Brain pericyte (primary cell): Measurements from ENCODE around the gene SLIT3.

ENCODE experiments used
- DNase-seq: peaks from one replicate; pipeline ENCODE4 v3.0.0-alpha.2; 2012; ENCODE audit warnings: low read depth, low spot score

The SLIT3 gene

DNA sequence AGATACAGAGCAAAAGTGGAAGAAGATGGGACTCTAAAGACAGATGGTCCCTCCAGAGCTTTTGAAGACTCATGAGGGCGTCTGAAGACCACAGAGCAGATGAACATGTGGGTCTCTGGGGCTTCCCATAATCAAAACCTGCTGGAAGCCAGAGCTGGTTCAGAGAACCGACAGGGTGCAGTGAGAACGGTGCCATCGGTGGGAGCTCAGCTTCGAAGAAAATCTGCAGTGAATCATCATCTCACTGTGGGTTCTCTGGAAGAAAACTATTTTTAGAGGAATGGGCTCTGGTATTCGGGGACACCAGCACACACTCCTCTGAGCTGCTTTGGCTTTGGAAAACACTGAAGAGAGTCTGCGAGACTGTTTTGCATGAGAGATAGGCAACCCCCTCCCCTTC lies 499.4 kb downstream of the SLIT3 start:
- no peak for DNase-seq

DNA sequence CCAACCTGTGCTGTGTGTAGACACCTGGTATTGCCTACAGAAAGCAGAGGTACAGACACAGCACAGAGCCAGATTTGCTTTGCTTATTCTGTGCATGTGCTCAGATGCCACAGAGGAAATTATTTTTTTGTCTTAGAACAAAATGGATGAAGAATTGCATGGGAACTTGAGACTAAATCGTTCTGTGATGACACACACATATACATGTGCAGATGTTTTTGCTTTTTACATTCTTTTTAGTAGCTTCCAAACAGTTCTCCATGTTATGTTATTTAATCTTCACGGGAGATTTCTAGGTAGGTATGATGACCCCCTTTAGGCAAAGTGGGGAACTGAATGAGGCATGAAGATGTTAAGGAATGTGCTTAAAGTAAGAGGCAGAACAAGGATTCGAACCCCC lies 500.2 kb downstream of the SLIT3 start:
- no peak for DNase-seq

DNA sequence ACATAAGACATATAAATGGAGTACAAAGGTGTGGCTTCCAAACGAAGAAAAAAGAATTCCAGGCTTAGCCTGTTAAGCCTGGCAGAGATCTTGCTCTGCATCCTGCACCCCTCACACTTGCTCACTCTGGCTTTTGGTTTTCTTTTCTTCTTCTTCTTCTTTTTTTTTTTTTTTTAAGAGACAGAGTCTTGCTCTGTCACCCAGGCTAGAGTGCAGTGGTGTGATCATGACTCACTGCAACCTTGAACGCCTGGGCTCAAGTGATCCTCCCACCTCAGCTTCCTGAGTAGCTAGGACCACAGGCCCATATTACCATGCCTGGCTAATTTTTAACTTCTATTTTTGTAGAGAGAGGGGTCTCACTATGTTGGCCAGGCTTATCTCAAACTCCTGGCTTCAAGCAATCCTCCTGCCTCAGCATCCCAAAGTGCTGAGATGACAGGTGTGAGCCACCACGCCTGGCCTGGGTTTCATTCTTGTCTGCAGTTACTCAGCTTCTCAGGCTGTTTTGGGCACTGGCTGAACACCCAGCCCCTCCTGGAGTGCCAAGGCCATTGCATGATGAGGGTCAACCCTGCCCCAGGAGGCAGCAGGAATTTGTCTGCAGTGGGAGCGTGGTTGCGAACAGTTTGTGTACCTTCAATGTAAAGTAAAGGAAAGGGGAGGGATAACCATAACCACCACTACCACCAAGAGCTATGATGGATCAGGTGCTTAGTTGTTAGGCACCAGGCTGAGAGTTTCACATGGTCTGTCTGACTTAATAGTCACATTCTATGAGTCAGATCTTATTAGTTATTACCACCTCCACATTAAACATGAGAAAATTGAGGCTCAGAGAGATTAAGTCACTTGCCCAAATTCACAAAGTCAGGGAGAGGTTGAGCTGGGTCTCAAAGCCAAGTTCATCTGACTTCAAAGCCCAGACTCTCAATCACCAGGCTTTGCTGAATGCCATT lies 502.6 kb downstream of the SLIT3 start:
- no peak for DNase-seq

DNA sequence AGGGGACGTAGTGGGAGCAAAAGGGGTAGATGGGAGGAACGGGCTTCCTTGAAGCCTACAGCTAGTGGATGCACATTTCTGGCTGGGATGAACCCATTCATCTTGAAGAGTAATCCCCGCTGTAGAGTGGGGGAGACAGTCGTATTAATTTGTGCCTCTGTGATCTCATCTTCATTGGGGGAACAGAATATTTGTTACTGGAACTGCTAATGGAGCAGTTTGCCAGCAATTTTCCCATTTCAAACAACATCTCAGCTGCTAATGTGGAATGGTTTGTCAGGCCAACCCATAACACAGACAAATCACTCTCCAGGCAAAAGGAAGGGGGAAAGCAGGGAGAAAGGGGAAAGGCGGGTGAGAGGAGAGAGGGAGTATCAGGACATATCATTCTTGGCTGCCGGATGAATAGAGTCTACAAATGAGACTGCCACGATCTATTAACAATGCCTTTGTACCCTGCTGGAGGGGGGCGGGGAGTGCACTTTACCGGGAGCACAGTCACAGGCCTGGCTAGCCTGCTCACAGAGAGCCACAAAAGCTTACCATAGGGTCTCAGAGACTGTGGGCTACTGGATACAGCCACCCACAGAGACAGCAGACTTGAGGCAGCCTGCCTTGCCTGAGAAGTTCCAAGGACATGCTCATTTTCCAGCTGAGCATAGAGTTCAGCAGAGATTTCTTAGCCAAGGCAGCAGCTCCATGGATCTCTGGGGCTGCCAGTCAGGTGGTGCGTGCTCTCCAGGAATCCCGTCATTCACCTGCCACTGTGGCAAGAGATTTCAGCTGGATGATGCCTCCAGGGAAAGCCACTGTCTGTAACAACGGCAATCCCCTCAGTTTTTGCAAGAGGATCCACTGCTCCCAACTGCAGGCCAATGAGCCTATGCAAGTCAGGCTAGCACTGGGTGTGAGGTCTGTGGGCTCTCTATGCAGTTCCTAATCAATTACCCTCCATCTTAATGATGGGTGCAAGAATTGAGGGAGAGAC lies 504.1 kb downstream of the SLIT3 start:
- no peak for DNase-seq

DNA sequence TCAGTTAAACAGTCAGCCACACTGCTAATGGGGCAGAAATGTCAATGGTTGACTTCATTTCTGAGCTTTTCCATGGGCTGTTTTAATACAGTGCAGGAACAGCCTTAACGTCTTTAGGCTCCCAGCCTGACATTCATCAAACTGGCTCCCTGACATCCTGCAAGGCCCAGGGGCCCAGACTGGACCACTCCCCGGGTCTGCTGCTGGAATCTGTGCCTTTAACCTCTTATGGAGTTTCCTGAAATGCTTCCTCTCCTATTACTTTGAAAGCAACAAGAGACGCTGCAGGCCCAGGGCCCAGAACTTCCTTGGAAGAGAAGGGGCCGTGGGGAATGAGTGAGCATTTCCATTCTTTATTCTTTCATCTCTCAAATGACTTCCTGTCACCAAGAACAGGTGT lies 504.9 kb downstream of the SLIT3 start:
- no peak for DNase-seq

DNA sequence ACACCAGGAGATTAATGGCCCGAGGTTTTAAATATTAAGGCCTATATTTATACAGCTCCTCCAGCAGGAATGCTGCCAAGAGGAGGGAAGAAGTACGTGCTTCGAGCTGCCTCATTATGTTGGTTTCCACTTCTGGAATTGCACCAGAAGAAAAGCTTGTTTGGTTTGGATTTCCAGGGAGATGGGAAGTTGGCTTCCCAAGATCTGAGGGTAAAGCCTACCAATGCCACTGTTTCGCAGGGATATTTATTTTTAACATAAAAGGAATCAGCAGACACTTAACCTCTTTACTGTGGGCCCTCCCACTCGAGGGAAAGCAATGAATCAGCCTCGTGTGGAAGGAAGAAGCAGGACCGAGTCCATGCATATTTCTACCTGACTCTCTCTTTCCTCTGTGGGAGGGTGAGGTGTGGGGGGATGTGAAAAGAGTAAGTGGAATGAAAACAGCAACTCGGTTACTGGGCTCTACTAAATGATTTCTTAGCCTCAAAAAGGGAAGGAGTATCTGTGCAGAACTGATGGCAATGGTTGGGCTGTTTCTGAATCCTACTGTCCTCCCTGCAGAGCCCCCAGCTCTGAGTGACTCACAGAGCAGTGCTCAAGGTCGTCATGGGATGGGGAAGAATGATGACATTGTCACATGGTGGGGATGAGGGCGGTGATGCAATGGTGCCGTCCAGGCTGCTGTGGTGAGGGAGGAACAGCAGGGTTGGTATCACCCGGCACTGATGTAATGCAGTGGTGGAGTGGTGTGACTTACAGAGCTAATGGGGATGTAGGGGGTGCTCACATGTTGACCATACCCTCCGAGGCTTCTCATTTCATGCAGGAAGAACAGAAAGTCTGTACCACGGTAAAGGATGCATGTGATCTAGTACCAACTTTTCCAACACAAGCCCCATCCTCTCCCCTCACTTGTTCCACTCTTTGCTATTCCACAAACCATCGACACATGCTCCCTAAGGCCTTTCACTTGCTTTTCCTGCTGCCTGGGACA lies 506.8 kb downstream of the SLIT3 start:
- no peak for DNase-seq

DNA sequence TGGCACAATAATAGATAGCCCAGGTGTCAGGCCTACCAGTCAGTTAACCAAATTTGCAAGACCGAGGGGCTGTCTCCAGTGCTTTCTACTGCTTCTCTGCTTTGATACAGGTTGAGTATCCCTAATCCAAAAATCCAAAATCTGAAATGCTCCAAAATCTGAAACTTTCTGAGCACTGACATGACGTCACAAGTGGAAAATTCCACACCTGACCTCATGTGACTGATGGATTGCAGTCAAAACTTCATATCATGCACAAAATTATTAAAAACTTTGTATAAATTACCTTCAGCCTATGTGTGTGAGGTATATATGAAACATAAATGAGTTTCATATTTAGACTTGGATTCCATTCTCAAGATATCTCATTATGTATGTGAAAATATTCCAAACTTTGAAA lies 508.3 kb downstream of the SLIT3 start:
- no peak for DNase-seq

DNA sequence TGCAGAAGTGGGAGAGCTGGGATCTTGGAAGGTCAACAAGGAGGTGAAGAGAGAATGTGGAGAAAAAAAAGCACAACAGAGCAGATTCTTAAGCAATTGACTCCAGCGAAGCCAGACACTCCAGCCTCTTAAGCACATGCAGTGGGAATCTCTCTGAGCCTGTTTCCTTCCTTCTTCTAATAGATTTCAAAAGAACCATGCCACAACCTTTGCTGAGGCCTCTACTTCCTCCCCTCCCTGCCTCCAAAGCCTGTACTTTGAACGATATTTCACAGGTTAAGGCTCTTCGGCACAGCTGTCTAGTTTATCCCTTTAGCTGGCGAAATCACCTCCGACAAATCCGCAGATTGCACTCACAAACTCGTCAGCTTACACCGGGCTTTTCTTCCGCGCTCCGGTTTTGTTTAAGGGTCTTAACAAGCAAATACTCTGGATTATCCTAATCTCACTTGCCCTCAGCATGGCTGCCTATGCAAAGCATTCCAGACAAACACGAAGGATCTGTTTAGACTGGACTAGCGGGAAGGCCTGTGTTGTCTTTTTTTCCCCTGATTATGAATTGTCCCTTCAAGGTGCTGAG lies 510.2 kb downstream of the SLIT3 start:
- no peak for DNase-seq

DNA sequence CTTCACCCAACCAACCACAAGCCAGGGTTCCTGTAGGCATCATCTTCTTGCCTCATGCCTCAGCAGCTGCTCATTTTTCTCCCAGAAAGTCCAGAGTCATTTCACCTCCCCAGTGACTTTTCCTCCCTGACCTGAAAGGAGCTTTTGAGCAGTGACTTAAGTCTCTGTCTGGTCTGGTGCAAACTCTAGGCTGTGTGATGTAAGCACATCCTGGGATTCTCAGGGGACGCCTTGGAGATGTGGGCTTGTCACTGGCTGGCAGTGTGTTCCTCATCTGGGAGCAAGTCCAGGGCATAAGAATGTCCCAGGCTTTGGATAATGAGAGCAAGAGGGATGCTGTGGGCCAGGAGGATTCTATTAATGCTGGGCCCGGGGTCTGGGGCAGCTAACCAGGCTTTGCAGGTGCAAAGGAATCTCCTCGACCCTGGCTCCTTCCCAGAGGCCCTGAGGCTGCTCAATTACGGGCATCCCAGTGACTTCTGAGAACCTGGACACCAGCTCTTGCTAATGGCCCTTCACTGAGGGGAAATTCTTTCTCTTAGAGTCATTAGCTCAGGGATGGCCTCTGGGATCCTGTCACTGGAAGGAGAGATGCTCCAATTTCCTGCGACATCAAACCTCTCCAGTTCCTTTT lies 510.8 kb downstream of the SLIT3 start:
- DNase-seq: no peak

DNA sequence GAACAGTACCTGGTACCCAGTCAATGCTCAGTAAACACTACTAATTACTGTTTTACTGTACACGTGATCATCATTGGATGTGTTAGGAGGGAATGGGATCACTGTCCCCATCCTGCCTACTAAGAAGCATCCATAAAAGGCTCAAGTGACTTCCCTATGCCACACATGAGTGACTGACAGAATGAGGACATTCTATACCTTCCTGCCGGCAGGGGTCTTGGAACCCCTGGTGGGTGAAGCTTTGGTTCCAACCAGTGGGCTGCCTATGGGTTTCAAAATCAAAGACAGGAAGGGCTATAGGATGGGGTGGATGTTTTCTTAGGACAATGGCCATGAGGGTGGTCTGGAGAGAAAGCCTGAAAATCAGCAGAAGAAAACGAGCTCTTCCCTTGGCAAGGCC lies 512.2 kb downstream of the SLIT3 start:
- DNase-seq: no peak

DNA sequence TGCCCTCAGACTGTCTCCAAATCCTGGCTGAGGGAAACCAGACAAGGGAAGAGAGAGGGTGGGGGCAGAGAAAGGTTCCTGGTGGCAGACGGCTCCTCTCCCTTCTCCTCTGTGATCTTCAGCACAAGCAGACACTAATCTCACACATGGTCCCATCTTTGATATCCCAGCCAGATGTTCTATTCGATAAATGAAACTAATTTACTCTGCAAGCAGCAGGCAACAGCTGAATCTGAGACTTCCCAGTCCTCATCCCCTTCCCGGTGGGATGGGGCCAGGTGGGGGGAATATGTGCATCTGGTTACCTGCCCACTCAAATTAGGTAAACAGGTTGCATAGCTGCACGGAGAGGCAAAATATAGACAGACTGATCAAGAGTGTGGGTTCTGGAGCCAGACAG lies 512.8 kb downstream of the SLIT3 start:
- DNase-seq: no peak

DNA sequence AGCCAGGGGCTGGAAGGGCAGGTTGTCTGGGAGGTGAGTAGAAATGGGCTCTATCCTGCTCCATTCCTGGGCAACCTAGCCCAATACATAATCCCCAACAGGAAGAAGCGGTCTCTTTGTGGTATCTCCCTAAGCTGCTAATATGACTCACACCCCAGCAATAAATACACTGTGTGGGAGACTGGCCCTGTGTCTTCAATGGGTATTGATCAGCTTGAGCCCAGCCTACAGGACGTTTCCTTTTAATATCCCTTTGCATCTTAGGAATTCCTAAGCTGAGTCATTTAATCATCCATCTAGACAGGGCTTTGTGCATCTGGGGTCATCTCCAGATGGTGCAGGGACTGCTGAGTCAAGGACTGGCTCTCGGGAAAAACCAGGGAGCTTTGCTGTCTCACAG lies 514.8 kb downstream of the SLIT3 start:
- no peak for DNase-seq

DNA sequence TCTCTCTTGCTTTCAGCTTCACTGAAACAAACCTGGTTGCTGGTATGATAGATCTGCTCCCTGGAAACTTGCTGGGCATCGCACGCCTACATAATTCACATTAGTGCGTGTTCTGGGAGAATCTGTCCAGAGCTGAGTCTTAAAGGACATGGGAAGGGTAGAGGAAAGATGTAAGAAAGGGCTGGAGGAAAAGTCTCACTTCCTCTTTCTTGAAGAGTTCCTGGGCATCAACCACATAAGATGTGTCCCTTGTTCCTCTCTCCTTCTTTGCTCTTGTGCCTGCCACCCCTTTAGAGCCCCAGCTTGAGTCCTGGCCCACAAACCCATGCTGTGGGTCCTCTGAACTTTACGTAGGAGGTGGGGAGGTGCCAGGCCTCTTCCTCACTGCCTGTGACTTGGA lies 516.5 kb downstream of the SLIT3 start:
- DNase-seq: no peak

DNA sequence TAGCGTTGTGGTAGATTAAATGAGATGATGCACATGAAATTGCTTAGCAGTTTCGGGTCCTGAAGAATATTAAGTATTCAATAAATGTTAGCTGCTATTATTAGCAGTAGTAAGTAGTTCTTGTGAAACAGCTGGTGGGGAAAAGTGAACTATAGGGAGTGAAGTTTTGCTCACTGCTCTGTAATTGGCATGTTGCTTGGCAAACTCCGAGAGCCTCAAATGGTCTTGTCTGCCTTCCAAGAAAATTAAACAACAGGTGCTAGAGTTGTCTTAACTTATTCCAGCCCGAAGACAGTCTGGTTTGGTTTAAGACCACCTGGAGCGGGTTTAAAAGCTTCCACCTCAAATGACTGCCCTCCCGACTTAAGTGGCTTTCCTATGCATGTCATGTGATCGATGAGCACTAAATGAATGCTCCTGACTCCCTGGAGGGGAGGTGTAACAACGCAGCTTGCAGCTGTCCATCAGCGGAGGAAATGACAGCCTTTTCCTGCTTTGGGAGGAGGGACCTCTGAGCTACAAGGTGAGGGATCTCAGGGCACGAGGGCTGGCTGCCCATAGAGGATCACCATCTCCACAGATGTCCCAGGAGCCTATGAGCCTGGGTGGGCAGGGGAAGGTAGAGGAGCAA lies 518.9 kb downstream of the SLIT3 start:
- DNase-seq: no peak

DNA sequence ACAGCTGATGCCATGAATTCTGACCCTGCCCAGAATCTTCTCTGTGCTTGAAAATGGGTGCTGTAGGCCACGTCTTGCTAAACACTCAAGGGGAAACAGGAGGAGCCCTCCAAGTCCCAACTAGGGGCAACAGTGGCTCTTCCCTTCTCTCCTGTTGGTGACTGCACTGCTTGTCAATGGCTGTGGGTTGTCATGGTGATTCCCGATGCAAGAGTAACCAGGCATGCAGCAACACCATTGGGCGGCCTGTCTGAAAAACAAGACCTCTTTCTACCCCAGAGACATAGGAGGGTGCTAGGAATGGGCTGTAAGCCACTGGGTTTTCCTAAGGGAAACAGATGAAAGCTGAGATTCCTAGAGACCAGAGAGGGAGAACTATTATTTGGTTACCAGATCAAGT lies 520.1 kb downstream of the SLIT3 start:
- DNase-seq: no peak

DNA sequence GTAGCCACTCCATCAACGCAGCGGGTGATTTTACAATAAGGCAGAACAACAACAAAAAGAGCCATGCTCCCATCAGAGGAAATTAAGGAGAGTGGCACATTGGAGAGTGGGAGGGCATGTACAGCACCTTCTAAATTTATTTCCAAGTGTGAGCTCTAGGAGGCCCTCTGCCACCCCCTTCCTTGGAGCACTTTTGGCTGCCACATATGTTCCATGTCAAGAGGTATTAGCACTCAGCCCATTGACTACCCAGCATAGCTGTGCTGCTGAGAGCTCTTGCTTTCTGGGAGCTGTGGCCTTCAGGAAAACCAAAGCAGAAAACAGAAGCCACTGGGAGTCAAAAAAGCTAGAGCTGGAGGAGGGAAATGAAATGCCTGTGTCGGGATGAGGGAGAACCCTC lies 521.6 kb downstream of the SLIT3 start:
- no peak for DNase-seq

DNA sequence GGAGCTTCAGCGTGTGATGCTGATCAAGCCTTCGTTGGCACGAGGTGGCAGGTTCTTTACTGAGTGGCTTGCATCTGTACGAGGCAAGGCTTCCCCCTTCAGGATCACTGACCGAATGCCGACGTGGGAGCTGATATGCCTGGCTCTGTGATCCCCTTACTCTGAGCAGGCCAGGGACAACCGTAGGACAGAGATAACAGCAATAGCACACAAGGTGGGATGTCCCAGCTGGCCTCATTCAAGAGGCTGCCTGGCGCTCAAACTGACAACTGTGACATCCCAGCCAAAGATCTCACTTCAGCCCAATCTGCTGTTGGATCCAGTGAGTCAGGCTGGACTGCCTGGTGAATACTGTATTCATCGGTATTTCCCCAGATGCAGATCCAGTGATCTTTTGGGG lies 522.4 kb downstream of the SLIT3 start:
- DNase-seq: no peak

DNA sequence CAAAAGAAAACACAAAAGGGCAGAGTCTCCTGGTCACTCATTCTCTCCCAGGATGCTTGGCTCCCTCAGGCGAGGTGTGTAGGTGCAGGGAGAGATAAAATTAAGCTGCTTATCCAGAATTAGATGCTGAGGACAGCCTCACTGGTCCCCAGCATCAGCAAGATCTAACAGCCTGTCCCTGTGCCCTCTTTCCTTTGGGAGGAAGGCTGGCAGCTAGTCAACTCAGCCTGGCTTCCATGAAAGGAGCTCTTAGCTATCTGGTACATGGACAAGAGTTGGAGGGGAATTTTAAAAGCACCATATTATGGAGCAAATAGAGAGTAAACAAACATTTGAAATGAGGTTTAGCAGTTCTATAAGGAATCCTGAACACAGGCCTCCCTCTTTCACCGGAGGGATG lies 523.3 kb downstream of the SLIT3 start:
- no peak for DNase-seq

DNA sequence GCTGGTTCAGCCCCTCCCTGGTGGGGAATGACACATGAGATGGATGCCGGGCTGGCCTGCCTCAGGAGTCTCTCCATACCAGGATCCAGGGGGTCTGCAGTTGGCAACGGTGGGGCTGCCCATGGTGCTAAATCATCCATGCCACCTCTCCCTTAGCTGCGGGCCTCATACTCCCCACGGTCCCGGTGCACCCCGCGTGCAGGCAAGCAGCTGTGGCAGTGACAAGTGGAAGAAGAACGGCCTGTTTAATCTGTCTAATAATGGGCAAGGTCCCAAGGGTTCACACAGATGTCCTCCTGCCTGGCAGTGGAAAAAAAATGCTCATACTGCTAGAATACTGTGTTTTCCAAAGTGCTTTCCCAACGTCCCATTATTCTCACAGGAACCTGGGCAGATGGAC lies 524.9 kb downstream of the SLIT3 start:
- no peak for DNase-seq

DNA sequence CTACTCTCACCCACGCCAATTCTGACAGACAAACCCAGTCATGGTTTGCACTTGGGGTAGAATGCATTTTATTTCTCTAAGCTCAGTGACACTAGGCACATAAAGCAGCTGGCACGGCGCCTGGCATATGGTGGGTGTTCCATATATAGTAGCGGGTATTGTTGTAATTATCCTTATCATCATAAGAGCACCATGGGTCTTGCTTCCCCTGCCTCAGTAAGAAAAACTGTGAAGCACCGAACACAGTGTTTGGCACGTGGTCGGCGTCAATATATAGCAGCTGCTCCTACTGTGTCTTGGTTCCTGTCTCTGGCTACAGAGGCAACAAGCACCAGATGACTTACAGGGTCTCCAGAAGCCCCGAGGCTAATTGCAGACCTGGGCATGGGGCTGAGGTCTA lies 527.7 kb downstream of the SLIT3 start:
- DNase-seq: no peak
